ENCODE results near the gene PITHD1.
"Not testable (repeated sequence)": the region's sequence is repeated elsewhere in the genome, so short reads cannot be mapped to it uniquely, and the experiment has no call there.

The PITHD1 gene

GRCh38 chr1:23826590-23826989 lies 48.4 kb downstream of the PITHD1 start:
- not testable (repeated sequence) for DNase-seq

- DNase-seq: no peak
Observed at GRCh38 chr1:23827717-23828116, 49.5 kb downstream of the PITHD1 start.

GRCh38 chr1:23834156-23834555 lies 55.9 kb downstream of the PITHD1 start:
- not testable (repeated sequence) for DNase-seq

GRCh38 chr1:23836037-23836436 lies 57.8 kb downstream of the PITHD1 start:
- no peak for DNase-seq
